ENCODE measurements around the gene ADGRD2. TPM values are rescaled to one million over a fixed set of nuclear protein-coding genes. Genes with fewer than 3 reads are reported as not detected.
A peak's percentile ranks its signal among the peaks of the same experiment; 100 is the strongest.

ADGRD2 gene
- total RNA-seq, 1 experiment from 2014 or later: not detected

GRCh38 chr9:124447297-124447661 lies 3.0 kb upstream of the ADGRD2 start:
- no peak for TF ChIP-seq EZH2phosphoT487 (IDR thresholded peaks at IDR 0.05; ENCODE audit: borderline replicate concordance, low read length)
- TF ChIP-seq EZH2 (IDR thresholded peaks at IDR 0.05; ENCODE audit: low read length, unreplicated experiment): no peak
- 0 out of 2 replicates have a peak, but pooled peaks have one; percentile 2 for TF ChIP-seq CTCF (conservative IDR thresholded peaks at IDR 0.05; ENCODE audit: low read depth, low read length)
- H3K9me2 ChIP-seq (replicated peaks; ENCODE audit: low read length): no peaks in the 10 kb centered on the region
- H3K27me3 ChIP-seq (ENCODE audit: low read length): no peaks in the 10 kb centered on the region
- no peak overlapping the region for H2AFZ ChIP-seq (ENCODE audit: low read length)
- no peak for ATAC-seq
- no peaks in the 10 kb centered on the region for H4K20me1 ChIP-seq (ENCODE audit: low read length)
- no peak for DNase-seq
- BruUV-seq (replicated peaks): no TSS peak
- H3K9me3 ChIP-seq (ENCODE audit: low read length): no peaks in the 10 kb centered on the region
- no peak overlapping the region for H3K9ac ChIP-seq (ENCODE audit: low read length)
- H3K4me1 ChIP-seq (ENCODE audit: insufficient read depth, low read length): no peaks in the 10 kb centered on the region
- POLR2A ChIA-PET (ENCODE audit: unreplicated experiment): no interaction called here
- CTCF ChIA-PET: no interaction called here
- H3K27ac ChIP-seq (ENCODE audit: low read length): no peak overlapping the region
- no peaks in the 10 kb centered on the region for H3K36me3 ChIP-seq (ENCODE audit: low read depth, low read length)
- H3K4me2 ChIP-seq (ENCODE audit: low read length): no peak overlapping the region
- H3K79me2 ChIP-seq (ENCODE audit: low read length): no peaks in the 10 kb centered on the region
- H3K4me3 ChIP-seq (ENCODE audit: low read length): no peak overlapping the region
- H3F3A ChIP-seq (ENCODE audit: low read length, unreplicated experiment): no peaks in the 10 kb centered on the region
- intact Hi-C loops (cut with micrococcal nuclease): no loop called here

GRCh38 chr9:124448019-124448418 lies 2.2 kb upstream of the ADGRD2 start:
- ATAC-seq: no peak
- Histone ChIP-seq H2AFZ (ENCODE audit: low read length) (no peak overlapping the region), H3K27ac (ENCODE audit: low read length) (no peak overlapping the region), H3K4me2 (ENCODE audit: low read length) (no peak overlapping the region), H3K4me1 (ENCODE audit: insufficient read depth, low read length) (no peaks in the 10 kb centered on the region), H4K20me1 (ENCODE audit: low read length) (no peaks in the 10 kb centered on the region), H3F3A (ENCODE audit: low read length, unreplicated experiment) (no peaks in the 10 kb centered on the region), H3K9me2 (replicated peaks; ENCODE audit: low read length) (no peaks in the 10 kb centered on the region), H3K9ac (ENCODE audit: low read length) (no peak overlapping the region), H3K9me3 (ENCODE audit: low read length) (no peaks in the 10 kb centered on the region), H3K79me2 (ENCODE audit: low read length) (no peaks in the 10 kb centered on the region), H3K36me3 (ENCODE audit: low read depth, low read length) (no peaks in the 10 kb centered on the region), H3K27me3 (ENCODE audit: low read length) (no peaks in the 10 kb centered on the region), H3K4me3 (ENCODE audit: low read length) (no peak overlapping the region)
- BruUV-seq (replicated peaks): no TSS peak
- CTCF ChIA-PET: no interaction called here
- no peak for DNase-seq
- TF ChIP-seq EZH2 (IDR thresholded peaks at IDR 0.05; ENCODE audit: low read length, unreplicated experiment): no peak
- TF ChIP-seq CTCF (conservative IDR thresholded peaks at IDR 0.05; ENCODE audit: low read depth, low read length): no peak
- TF ChIP-seq EZH2phosphoT487 (IDR thresholded peaks at IDR 0.05; ENCODE audit: borderline replicate concordance, low read length): no peak
- POLR2A ChIA-PET (ENCODE audit: unreplicated experiment): no interaction called here
- intact Hi-C loops (cut with micrococcal nuclease): no loop called here

- Histone ChIP-seq H3K79me2 (ENCODE audit: low read length) (no peaks in the 10 kb centered on the region), H3K9me3 (ENCODE audit: low read length) (no peaks in the 10 kb centered on the region), H3K9ac (ENCODE audit: low read length) (no peak overlapping the region), H3K36me3 (ENCODE audit: low read depth, low read length) (no peaks in the 10 kb centered on the region), H4K20me1 (ENCODE audit: low read length) (no peaks in the 10 kb centered on the region), H3K4me1 (ENCODE audit: insufficient read depth, low read length) (no peaks in the 10 kb centered on the region), H3K27ac (ENCODE audit: low read length) (no peak overlapping the region), H3K27me3 (ENCODE audit: low read length) (no peaks in the 10 kb centered on the region), H3K9me2 (replicated peaks; ENCODE audit: low read length) (no peaks in the 10 kb centered on the region), H2AFZ (ENCODE audit: low read length) (no peak overlapping the region), H3K4me3 (ENCODE audit: low read length) (no peak overlapping the region), H3K4me2 (ENCODE audit: low read length) (no peak overlapping the region), H3F3A (ENCODE audit: low read length, unreplicated experiment) (no peaks in the 10 kb centered on the region)
- ChIA-PET CTCF (no interaction called here), POLR2A (ENCODE audit: unreplicated experiment) (no interaction called here)
- no TSS peak for BruUV-seq (replicated peaks)
- no peak for TF ChIP-seq EZH2 (IDR thresholded peaks at IDR 0.05; ENCODE audit: low read length, unreplicated experiment)
- ATAC-seq (no peak), DNase-seq (no peak)
- intact Hi-C loops (cut with micrococcal nuclease): no loop called here
These were observed 685 bp upstream of the ADGRD2 start for GRCh38 chr9:124449381-124450151.

Data from PC-3 (cell line).